GM12801 (cell line): ENCODE results near the gene NECTIN1.

ENCODE experiments used
- TF ChIP-seq, protein P1 (sequence below): IDR thresholded peaks from one replicate; pipeline ENCODE4 v1.5.1; 2011; ENCODE audit warnings: control low read depth; ENCODE audit not compliant: insufficient read length; ENCODE audit errors: extremely low read depth

NECTIN1 gene

DNA sequence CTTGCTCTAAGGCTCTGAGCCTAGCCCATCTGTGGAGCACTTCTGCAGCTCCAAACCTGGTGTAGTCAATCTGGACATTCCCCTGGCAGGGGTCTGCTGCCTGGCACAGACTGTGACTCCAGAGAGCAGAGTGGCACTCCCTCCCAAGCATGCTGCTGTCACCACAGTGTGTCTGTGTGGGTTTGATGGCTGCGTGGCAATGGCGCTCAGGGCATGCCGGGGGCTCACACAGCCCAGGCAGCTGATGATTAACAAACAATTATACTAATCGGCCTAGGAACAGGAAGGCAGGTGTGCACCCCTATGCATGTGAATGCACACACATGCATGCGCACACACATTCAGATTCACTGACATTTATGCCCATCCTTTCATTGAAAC is 9.0 kb upstream of the NECTIN1 start:
- TF ChIP-seq, protein P1, sequence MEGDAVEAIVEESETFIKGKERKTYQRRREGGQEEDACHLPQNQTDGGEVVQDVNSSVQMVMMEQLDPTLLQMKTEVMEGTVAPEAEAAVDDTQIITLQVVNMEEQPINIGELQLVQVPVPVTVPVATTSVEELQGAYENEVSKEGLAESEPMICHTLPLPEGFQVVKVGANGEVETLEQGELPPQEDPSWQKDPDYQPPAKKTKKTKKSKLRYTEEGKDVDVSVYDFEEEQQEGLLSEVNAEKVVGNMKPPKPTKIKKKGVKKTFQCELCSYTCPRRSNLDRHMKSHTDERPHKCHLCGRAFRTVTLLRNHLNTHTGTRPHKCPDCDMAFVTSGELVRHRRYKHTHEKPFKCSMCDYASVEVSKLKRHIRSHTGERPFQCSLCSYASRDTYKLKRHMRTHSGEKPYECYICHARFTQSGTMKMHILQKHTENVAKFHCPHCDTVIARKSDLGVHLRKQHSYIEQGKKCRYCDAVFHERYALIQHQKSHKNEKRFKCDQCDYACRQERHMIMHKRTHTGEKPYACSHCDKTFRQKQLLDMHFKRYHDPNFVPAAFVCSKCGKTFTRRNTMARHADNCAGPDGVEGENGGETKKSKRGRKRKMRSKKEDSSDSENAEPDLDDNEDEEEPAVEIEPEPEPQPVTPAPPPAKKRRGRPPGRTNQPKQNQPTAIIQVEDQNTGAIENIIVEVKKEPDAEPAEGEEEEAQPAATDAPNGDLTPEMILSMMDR: no peak

DNA sequence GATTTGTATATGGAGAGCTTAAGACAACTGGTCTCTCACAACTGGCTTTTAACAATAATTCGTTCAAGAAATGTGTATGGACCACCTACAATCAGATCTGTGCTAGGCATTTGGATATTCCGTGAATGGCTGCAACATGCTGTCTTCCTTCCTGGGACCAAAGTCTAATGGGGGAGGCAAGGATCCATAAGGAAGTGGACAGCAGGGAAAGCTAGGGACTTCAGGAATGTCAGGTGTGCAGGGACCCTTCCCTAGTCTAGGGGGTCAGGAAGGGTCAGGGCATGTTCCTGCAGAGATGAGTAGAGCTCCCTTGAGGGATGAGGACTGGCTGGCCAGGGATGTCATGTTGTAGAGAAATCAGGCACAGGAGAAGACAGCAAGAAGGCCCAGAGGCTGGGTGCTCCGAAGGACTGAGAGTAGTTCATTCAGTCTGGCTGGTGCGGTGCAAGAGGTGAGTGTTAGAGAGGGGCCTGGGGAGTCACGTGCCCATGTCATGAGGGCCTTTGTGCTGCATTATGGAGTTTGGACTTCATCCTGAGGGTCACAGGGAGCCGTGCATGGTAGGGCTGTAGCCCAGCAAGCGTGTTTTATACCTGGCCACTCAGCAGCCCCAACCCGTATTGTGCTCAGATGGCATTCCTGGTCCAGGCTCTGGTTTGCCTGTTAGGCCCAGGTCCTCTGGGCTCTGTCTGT is 8.5 kb upstream of the NECTIN1 start:
- TF ChIP-seq, protein P1: no peak

DNA sequence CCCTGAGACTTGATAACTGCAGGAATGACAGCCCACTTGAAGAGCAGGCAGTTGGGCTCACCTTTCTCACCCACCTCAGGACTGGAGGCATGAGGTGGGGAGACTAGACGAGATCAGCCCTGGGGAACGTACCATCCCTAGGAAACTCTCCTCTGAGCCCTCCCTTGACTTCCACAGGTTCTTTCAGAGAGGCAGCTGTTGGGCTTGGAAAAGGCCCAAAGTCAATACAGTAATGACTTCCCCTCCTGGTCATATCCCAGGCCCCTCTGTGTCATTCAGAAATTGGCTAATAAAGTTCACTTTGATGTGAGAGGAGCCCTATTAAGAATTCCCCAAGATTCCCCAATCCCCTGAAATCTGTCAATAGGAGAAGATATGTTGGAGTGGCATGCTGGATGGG is 5.8 kb upstream of the NECTIN1 start:
- TF ChIP-seq, protein P1: no peak

DNA sequence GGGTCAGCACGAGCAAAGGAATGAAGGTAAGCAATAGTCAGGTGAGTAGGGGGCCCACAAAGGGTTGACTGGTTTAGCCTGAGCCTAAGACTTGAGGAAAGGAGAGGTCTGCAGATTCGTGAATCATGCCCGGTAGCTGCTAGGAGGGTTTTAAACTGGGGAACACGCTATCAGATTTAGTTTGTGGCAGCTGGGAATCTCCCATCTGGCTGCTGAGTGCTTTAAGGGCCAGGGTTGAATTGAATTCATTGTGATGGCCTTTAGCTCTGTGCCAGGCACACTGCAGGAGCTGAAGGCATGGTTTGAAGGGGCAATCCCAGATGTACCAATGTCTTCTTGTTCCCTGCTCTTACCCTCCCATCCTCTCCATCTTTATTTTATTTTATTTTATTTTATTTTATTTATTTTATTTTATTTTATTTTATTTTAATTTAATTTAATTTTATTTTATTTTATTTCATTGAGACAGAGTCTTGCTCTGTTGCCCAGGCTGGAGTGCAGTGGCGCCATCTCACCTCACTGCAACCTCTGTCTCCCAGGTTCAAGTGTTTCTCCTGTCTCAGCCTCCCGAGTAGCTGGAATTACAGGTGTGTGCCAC is 1.9 kb upstream of the NECTIN1 start:
- TF ChIP-seq, protein P1: no peak

DNA sequence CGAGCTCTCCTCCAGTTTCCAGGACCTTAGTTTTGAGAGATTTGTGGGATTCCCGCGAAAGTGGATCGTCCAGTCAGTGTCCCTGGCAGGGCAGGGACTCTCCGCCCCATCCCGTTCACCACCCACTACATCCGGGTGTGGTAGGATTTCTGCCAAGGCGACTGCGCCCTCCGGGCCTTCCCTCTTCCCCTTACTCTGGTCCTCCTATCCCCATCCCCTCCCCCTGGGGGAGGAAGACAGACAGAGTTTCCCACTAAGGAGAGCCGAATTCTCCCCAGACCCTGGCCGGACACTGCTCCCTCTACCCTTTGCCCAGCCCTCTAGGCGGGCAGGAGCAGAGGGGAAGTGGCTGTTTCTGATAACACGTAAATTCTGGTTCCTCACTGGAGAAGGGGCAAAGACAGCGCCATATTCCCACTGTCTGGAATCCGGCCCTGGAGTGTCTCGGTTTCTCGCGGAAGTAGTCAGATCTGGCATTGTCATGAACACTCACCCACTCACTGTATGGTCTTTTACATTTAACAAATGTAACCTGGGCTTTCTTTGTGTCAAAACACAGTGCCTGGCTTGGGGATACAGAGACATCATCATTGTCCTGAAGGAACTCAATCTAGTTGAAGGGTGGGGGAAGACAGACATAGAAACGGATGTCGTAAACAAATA is 1.1 kb upstream of the NECTIN1 start:
- TF ChIP-seq, protein P1: no peak

DNA sequence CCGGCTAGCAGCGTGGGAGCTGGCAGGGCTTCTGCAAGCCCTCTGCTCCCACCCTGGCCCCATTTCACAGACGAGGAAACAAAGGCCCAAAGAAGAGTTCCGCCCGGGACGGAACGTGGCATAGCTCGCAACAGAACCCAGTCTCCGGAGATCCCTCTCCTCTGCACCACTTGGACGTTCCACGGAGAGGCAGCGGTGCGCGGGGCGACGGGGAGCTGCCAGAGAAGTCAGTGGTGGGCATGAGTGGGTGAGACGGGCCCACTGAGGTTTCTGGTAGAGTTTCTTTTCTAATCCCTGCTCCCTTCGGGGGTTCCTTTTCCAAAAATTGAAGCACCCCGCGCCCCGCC is 554 bp upstream of the NECTIN1 start:
- TF ChIP-seq, protein P1: no peak

DNA sequence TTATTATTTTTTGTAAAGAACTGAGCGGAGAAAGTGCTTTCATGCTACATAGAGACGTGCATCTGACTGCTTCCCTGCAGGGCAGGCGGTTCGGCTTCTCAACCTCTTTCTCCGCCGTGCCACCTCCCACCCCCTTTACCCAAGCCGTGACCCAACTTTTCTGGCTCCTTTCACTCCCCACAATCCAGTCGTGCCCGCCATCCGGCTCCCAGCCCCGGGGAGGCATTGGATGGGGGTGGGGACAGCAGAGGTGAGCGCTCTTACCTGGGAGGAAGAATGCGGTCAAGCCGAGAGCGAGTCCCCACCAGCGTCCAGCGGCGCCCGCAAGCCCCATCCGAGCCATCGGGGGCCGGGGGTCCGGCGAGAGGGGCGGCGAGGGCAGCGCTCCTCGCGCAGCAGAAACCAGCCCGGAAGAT is 781 bp downstream of the NECTIN1 start:
- TF ChIP-seq, protein P1: no peak
